SK-N-SH (cell line): Measurements from ENCODE around the gene BCAN.

Experiments
- CTCF ChIP-seq: fragments of 200-600 bp; sonication (generic); IDR thresholded peaks from 2 replicates; pipeline ENCODE4 v1.6.1; 2017; ENCODE audit warnings: antibody characterized with exemption, mild to moderate bottlenecking, moderate library complexity
- EZH2phosphoT487 ChIP-seq: fragments of 200-600 bp; sonication (generic); IDR thresholded peaks from 2 replicates; pipeline ENCODE4 v1.6.1; 2017; ENCODE audit warnings: low read depth, mixed run types, mild to moderate bottlenecking, antibody characterized with exemption, moderate library complexity, borderline replicate concordance
- FOXJ3 ChIP-seq: sonication (generic); formaldehyde crosslinking; IDR thresholded peaks from 2 replicates; pipeline ENCODE4 v1.5.1; 2020; ENCODE audit warnings: mild to moderate bottlenecking, missing genetic modification reagents
- JUND ChIP-seq: IDR thresholded peaks from 2 replicates; pipeline ENCODE4 v1.4.0; 2012
- NRF1 ChIP-seq: IDR thresholded peaks from 2 replicates; pipeline ENCODE4 v1.6.1; 2012; ENCODE audit warnings: low read depth, mild to moderate bottlenecking, low read length
- TAF1 ChIP-seq: IDR thresholded peaks from 2 replicates; pipeline ENCODE4 v1.6.1; 2012; ENCODE audit warnings: low read depth, mild to moderate bottlenecking, low read length, moderate library complexity, borderline replicate concordance
- YY1 ChIP-seq: IDR thresholded peaks from 2 replicates; pipeline ENCODE4 v1.4.0; 2012; ENCODE audit warnings: low read depth, mild to moderate bottlenecking
- ZBTB33 ChIP-seq: IDR thresholded peaks from 2 replicates; pipeline ENCODE4 v1.4.0; 2012; ENCODE audit warnings: low read depth, borderline replicate concordance

GRCh38 chr1:156658496-156658895 is 16.6 kb downstream of the BCAN start:
- TF ChIP-seq JUND, result no peak
- TF ChIP-seq FOXJ3 (CRISPR knock-in tag), result no peak
- TF ChIP-seq NRF1, result no peak
- no peak for TF ChIP-seq CTCF
- no peak for TF ChIP-seq EZH2phosphoT487
- TF ChIP-seq ZBTB33, result no peak
- no peak for TF ChIP-seq YY1
- no peak for TF ChIP-seq TAF1
